ENCODE measurements around the gene ZNF544.

The ZNF544 gene

GRCh38 chr19:58274771-58275201, 46.1 kb downstream of the ZNF544 start:
- no peak overlapping the region for H3K4me3 ChIP-seq (ENCODE audit: low read length)
- TF ChIP-seq ZNF274 (IDR thresholded peaks at IDR 0.05; ENCODE audit: low read depth, low read length) = no peak

DNA sequence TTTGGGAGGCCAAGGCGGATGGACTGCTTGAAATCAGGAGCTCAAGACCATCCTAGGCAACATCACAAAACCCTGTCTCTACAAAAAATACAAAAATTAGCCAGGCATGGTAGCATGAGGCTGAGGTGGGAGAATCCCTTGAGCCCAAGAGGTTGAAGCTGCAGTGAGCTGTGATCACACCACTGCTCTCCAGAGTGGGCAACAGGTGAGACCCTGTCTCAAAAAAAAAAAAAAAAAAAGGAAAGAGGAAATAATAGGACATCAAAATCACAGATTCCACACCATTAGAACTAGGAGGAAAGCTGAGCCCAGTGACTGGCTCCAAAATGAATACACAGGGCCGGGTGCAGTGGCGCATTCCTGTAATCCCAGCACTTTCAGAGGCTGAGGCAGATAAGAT, 46.9 kb downstream of the ZNF544 start:
- H3K4me3 ChIP-seq (ENCODE audit: low read length) = no peak overlapping the region
- TF ChIP-seq ZNF274 (IDR thresholded peaks at IDR 0.05; ENCODE audit: low read depth, low read length) = no peak

GRCh38 chr19:58277197-58277596, 48.5 kb downstream of the ZNF544 start:
- H3K4me3 ChIP-seq (ENCODE audit: low read length) = no peak overlapping the region
- TF ChIP-seq ZNF274 (IDR thresholded peaks at IDR 0.05; ENCODE audit: low read depth, low read length) = no peak

DNA sequence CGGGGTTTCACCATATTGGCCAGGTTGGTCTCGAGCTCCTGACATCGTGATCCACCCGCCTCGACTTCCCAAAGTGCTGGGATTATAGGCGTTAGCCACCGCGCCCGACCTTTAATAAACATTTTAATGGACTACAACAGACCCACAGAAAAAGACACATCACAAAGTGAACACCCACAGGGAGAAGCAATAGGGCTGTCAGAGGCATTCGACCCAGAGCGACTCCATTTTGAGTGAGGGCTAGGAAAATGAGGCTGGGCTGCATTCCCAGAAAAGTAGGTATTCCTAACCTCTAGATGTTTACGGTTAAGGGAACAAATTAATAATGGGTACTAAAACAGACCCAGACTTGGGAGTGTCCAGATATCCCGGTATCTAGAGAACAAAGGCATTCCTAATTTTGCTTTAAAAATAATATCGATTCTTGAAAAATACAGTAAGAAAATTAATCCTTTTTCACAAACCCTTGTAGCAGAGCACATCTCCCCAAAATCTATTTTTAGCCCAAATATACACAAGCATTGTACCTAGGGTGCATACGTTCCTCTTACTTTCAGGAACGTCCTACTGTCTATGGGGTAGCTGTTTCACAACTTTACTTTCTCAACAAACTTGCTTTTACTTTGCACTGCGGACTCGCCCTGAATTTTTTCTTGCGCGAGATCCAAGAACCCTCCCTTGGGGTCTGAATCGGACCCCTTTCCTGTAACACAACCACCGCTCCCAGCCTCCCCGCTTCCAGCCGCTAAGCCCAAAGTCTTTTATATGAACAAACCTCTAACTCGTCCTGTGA, 49.2 kb downstream of the ZNF544 start:
- no peak for TF ChIP-seq ZNF274 (IDR thresholded peaks at IDR 0.05; ENCODE audit: low read depth, low read length)
- peak overlapping the region; percentile 91 for H3K4me3 ChIP-seq (ENCODE audit: low read length)

GRCh38 chr19:58278541-58279041, 49.9 kb downstream of the ZNF544 start, which contains the start of gene ZNF8:
Gene ZNF8 (plus strand): TSS chr19:58278955. CDS start chr19:58279082, 127 bp downstream.
- H3K4me3 ChIP-seq (ENCODE audit: low read length) = peak within 1 kb of the TSS; percentile 93
- no peak for TF ChIP-seq ZNF274 (IDR thresholded peaks at IDR 0.05; ENCODE audit: low read depth, low read length)

DNA sequence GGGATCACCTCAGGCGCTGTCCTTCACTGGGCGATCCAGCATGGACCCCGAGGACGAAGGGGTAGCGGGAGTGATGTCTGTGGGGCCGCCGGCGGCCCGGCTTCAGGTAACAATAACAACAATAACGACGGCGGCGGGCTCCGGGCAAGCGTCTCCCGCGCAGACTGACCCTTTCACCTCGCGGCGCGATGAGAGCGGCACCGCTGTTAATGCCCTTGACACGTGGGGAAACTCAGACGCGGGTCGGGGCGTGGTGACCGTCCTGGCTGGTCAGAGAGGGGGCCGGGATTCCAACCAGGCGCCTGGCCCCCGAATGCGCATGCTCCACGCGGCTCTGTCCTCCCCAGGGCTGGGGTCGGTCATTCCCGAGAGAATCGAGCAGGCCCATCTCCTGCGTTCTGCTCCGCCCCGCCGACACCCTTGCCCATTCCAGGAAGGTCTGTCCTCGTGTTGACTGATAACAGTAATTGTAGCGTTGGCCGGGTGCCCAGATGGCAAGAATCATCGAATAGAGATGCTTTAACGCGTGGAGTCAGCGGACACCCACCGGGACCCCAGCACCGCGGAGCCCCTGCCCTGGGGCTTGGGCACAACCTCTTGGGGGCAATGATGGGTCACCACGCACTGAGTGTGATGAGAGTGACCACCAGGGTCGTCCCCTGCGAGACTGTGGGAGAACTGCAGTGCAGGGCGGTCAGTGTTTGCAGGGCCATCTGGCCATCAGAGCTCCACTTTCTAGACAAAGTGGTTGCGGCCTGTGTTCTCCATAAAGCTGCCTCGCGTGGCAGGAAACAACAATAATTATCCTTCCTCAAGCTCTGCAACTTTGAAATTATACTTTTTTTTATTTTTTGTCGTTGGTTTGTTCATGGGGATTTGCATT, 50.6 kb downstream of the ZNF544 start:
- peak overlapping the region; percentile 93 for H3K4me3 ChIP-seq (ENCODE audit: low read length)
- no peak for TF ChIP-seq ZNF274 (IDR thresholded peaks at IDR 0.05; ENCODE audit: low read depth, low read length)

- H3K4me3 ChIP-seq (ENCODE audit: low read length) = peak overlapping the region; percentile 93
Measured at GRCh38 chr19:58279925-58280316, 51.2 kb downstream of the ZNF544 start.

GRCh38 chr19:58284199-58284598, 55.5 kb downstream of the ZNF544 start:
- no peak overlapping the region for H3K4me3 ChIP-seq (ENCODE audit: low read length)
- TF ChIP-seq ZNF274 (IDR thresholded peaks at IDR 0.05; ENCODE audit: low read depth, low read length) = no peak

More at GRCh38 chr19:58279925-58280316, 51.2 kb downstream of the ZNF544 start:
- no peak for TF ChIP-seq ZNF274 (IDR thresholded peaks at IDR 0.05; ENCODE audit: low read depth, low read length)

- TF ChIP-seq ZNF274 (IDR thresholded peaks at IDR 0.05; ENCODE audit: low read depth, low read length) = no peak
- H3K4me3 ChIP-seq (ENCODE audit: low read length) = no peak overlapping the region
Measured at GRCh38 chr19:58291943-58292342, 63.2 kb downstream of the ZNF544 start.

DNA sequence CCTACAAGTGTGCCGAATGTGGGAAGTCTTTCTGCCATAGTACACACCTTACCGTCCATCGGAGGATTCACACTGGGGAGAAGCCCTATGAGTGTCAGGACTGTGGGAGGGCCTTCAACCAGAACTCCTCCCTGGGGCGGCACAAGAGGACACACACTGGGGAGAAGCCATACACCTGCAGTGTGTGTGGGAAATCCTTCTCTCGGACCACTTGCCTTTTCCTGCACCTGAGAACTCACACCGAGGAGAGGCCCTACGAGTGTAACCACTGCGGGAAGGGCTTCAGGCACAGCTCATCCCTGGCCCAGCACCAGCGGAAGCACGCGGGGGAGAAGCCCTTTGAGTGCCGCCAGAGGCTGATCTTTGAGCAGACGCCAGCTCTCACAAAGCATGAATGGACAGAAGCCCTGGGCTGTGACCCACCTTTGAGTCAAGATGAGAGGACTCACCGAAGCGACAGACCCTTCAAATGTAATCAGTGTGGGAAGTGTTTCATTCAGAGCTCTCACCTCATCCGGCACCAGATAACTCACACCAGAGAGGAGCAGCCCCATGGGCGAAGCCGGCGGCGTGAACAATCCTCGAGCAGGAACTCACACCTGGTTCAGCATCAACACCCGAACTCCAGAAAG, 66.1 kb downstream of the ZNF544 start:
- no peak overlapping the region for H3K4me3 ChIP-seq (ENCODE audit: low read length)
- peak; percentile 90 for TF ChIP-seq ZNF274 (IDR thresholded peaks at IDR 0.05; ENCODE audit: low read depth, low read length)

DNA sequence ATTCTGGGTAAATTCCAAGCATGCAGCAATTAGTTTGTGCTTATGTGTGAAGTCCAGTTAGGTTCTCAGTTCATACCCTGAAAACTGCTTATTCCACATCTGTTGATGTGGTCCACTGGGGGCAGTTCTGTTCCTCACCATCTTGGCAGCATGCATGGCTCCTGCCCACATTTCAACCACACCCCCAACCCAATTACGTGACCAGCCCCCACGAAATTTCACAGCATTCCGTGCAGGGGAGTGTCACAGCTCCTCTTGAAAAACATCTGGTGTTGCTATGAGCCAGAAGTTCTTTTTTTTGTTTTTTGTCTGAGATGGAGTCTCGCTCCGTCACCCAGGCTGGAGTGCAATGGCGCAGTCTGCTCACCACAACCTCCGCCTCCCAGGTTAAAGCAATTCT, 67.4 kb downstream of the ZNF544 start:
- no peak overlapping the region for H3K4me3 ChIP-seq (ENCODE audit: low read length)
- no peak for TF ChIP-seq ZNF274 (IDR thresholded peaks at IDR 0.05; ENCODE audit: low read depth, low read length)

DNA sequence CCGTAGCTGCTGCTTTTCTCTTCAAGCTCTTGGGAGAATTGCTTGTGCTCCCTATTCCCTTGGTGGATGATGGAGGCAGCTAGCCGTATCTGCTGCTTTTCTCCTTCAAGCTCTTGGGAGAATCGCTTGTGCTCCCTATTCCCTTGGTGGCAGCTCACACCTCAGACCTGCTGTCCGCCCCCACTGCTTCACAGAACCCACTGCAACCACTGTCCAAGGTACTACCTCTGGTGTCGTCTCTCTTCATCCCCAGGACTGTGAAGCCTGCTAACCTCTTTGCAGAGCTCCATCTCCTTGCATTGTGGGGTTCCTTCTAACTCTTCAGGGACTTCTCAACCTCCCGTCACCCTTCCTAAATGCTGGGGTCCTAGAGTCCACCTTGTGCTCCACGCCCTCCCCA, 71.9 kb downstream of the ZNF544 start:
- no peak for TF ChIP-seq ZNF274 (IDR thresholded peaks at IDR 0.05; ENCODE audit: low read depth, low read length)
- no peak overlapping the region for H3K4me3 ChIP-seq (ENCODE audit: low read length)

- H3K4me3 ChIP-seq (ENCODE audit: low read length) = no peak overlapping the region
Measured at GRCh38 chr19:58304255-58304654, 75.5 kb downstream of the ZNF544 start.

DNA sequence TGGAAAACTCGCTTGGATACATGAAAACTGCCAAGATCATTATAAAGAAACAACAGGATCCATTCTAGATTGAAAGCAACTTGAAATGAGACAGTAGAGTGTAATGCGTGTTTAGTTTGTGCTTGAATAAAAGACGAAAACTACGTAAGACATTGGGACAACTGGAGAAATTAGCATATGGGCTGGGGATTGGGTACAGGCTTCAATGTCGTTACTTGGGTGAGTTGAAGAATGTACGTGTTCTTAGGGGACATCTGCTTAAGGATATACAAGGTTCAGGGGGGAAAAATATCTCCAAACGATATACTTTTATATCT, 76.0 kb downstream of the ZNF544 start:
- TF ChIP-seq ZNF274 (IDR thresholded peaks at IDR 0.05; ENCODE audit: low read depth, low read length) = no peak
- no peak overlapping the region; the same call in 1 of the 2 replicates for H3K4me3 ChIP-seq (ENCODE audit: low read length)

More at GRCh38 chr19:58304255-58304654, 75.5 kb downstream of the ZNF544 start:
- no peak for TF ChIP-seq ZNF274 (IDR thresholded peaks at IDR 0.05; ENCODE audit: low read depth, low read length)
